Measurements from ENCODE around the gene C11orf71.

C11orf71 gene

GRCh38 chr11:114400216-114400914, at the start of gene C11orf71, which contains the start of gene RBM7:
TSS of gene C11orf71 (minus strand) at chr11:114400511. CDS start at chr11:114400331, 180 bp downstream.
TSS of gene RBM7 (plus strand) at chr11:114400666. CDS start at chr11:114400672, 6 bp downstream.
- peak; percentile 98 for DNase-seq

GRCh38 chr11:114449845-114450244, 49.5 kb upstream of the C11orf71 start:
- DNase-seq: no peak

GRCh38 chr11:114448749-114449482, 48.6 kb upstream of the C11orf71 start:
- no peak for DNase-seq

GRCh38 chr11:114447892-114448291, 47.6 kb upstream of the C11orf71 start:
- no peak for DNase-seq

- DNase-seq: no peak
These were observed 47.1 kb upstream of the C11orf71 start for GRCh38 chr11:114447444-114447843.

GRCh38 chr11:114442536-114442935, 42.2 kb upstream of the C11orf71 start:
- no peak for DNase-seq

- DNase-seq: no peak
These were observed 41.6 kb upstream of the C11orf71 start for GRCh38 chr11:114441921-114442320.

GRCh38 chr11:114440971-114441763, 40.9 kb upstream of the C11orf71 start:
- DNase-seq: no peak

- DNase-seq: no peak
These were observed 40.0 kb upstream of the C11orf71 start for GRCh38 chr11:114440121-114440860.

GRCh38 chr11:114439229-114440120, 39.2 kb upstream of the C11orf71 start, which contains the start of gene REXO2:
TSS of gene REXO2 (plus strand) at chr11:114439467. CDS start at chr11:114439529, 62 bp downstream.
- DNase-seq: peak; percentile 93

- DNase-seq: no peak
These were observed 38.0 kb upstream of the C11orf71 start for GRCh38 chr11:114438303-114438702.

GRCh38 chr11:114433376-114433775, 33.1 kb upstream of the C11orf71 start:
- no peak for DNase-seq

- DNase-seq: no peak
These were observed 32.6 kb upstream of the C11orf71 start for GRCh38 chr11:114432893-114433292.

- DNase-seq: no peak
These were observed 30.0 kb upstream of the C11orf71 start for GRCh38 chr11:114430290-114430689.

- DNase-seq: no peak
These were observed 26.0 kb upstream of the C11orf71 start for GRCh38 chr11:114426280-114426679.

GRCh38 chr11:114416441-114416961, 16.2 kb upstream of the C11orf71 start:
- DNase-seq: no peak

GRCh38 chr11:114413958-114414357, 13.6 kb upstream of the C11orf71 start:
- DNase-seq: no peak

- DNase-seq: no peak
These were observed 12.6 kb upstream of the C11orf71 start for GRCh38 chr11:114412946-114413345.

- no peak for DNase-seq
These were observed 1.0 kb upstream of the C11orf71 start for GRCh38 chr11:114401311-114401710.

- DNase-seq: no peak
These were observed 558 bp upstream of the C11orf71 start for GRCh38 chr11:114400915-114401223.

- no peak for DNase-seq
These were observed 658 bp downstream of the C11orf71 start for GRCh38 chr11:114399490-114400215.
